ENCODE data around the gene RFTN1. TPM values are rescaled to one million over a fixed set of nuclear protein-coding genes. Genes with fewer than 3 reads are reported as not detected.

The RFTN1 gene
- total RNA-seq, 2 experiments from 2014 or later: 111 to 114 TPM

- ChIA-PET CTCF (no interaction called here), POLR2A (no interaction called here)
Measured at GRCh38 chr3:16480861-16481545, 32.5 kb downstream of the RFTN1 start.

- ChIA-PET POLR2A (no interaction called here), CTCF (no interaction called here)
Measured at GRCh38 chr3:16478516-16478915, 35.0 kb downstream of the RFTN1 start.

GRCh38 chr3:16477521-16477920 lies 36.0 kb downstream of the RFTN1 start:
- ChIA-PET POLR2A (no interaction called here), CTCF (no interaction called here)

GRCh38 chr3:16477056-16477455 lies 36.4 kb downstream of the RFTN1 start:
- POLR2A ChIA-PET: interaction anchor here (1.0 kb wide), 1 partner anchor 35 kb away, joined by 3 read pairs; no protein-coding TSS in a partner anchor

GRCh38 chr3:16476636-16477035 lies 36.9 kb downstream of the RFTN1 start:
- POLR2A ChIA-PET: interaction anchor here (1.0 kb wide), 1 partner anchor 35 kb away, joined by 3 read pairs; no protein-coding TSS in a partner anchor

More at GRCh38 chr3:16477056-16477455, 36.4 kb downstream of the RFTN1 start:
- CTCF ChIA-PET: no interaction called here

GRCh38 chr3:16475766-16476165 lies 37.7 kb downstream of the RFTN1 start:
- POLR2A ChIA-PET: no interaction called here
- CTCF ChIA-PET: interaction anchor here (1.2 kb wide), 1 partner anchor 36 kb away, joined by 5 read pairs; no protein-coding TSS in a partner anchor

More at GRCh38 chr3:16476636-16477035, 36.9 kb downstream of the RFTN1 start:
- CTCF ChIA-PET: interaction anchor here (1.2 kb wide), 1 partner anchor 35 kb away, joined by 5 read pairs; no protein-coding TSS in a partner anchor

- ChIA-PET POLR2A (no interaction called here), CTCF (no interaction called here)
Measured at GRCh38 chr3:16474920-16475319, 38.6 kb downstream of the RFTN1 start.

- ChIA-PET CTCF (no interaction called here), POLR2A (no interaction called here)
Measured at GRCh38 chr3:16474216-16474615, 39.3 kb downstream of the RFTN1 start.

- ChIA-PET CTCF (no interaction called here), POLR2A (no interaction called here)
Measured at GRCh38 chr3:16472593-16472992, 40.9 kb downstream of the RFTN1 start.

- ChIA-PET CTCF (no interaction called here), POLR2A (interaction anchor here (0.8 kb wide), 1 partner anchor 91 kb away, joined by 3 read pairs; no protein-coding TSS in a partner anchor)
Measured at GRCh38 chr3:16471897-16472296, 41.6 kb downstream of the RFTN1 start.

GRCh38 chr3:16470590-16470989 lies 42.9 kb downstream of the RFTN1 start:
- POLR2A ChIA-PET: no interaction called here
- CTCF ChIA-PET: no interaction called here

- ChIA-PET POLR2A (no interaction called here), CTCF (no interaction called here)
Measured at GRCh38 chr3:16468336-16469098, 45.0 kb downstream of the RFTN1 start.

- ChIA-PET POLR2A (no interaction called here), CTCF (no interaction called here)
Measured at GRCh38 chr3:16468002-16468335, 45.5 kb downstream of the RFTN1 start.

GRCh38 chr3:16467393-16467792 lies 46.1 kb downstream of the RFTN1 start:
- ChIA-PET CTCF (no interaction called here), POLR2A (no interaction called here)

GRCh38 chr3:16466822-16467221 lies 46.7 kb downstream of the RFTN1 start:
- POLR2A ChIA-PET: no interaction called here
- CTCF ChIA-PET: no interaction called here

- POLR2A ChIA-PET: no interaction called here
- CTCF ChIA-PET: no interaction called here
Measured at GRCh38 chr3:16464511-16465148, 48.9 kb downstream of the RFTN1 start.

GRCh38 chr3:16463914-16464313 lies 49.6 kb downstream of the RFTN1 start:
- POLR2A ChIA-PET: no interaction called here
- CTCF ChIA-PET: no interaction called here

GRCh38 chr3:16463119-16463518 lies 50.4 kb downstream of the RFTN1 start:
- ChIA-PET POLR2A (no interaction called here), CTCF (interaction anchor here (0.7 kb wide), 1 partner anchor 172 kb away, joined by 3 read pairs; no protein-coding TSS in a partner anchor)

GRCh38 chr3:16462679-16463078 lies 50.8 kb downstream of the RFTN1 start:
- POLR2A ChIA-PET: no interaction called here
- CTCF ChIA-PET: interaction anchor here (0.7 kb wide), 1 partner anchor 172 kb away, joined by 3 read pairs; no protein-coding TSS in a partner anchor

- CTCF ChIA-PET: interaction anchor here (0.6 kb wide), 1 partner anchor 41 kb away, joined by 3 read pairs; no protein-coding TSS in a partner anchor
- POLR2A ChIA-PET: no interaction called here
Measured at GRCh38 chr3:16461463-16462245, 51.8 kb downstream of the RFTN1 start.

All from activated CD8-positive, alpha-beta memory T cell treated with anti-CD3 and anti-CD28 coated beads for 36 hours (primary cell).